SKM-1 treated with dmso at 0.1 percent for 144 hours (cell line): ENCODE data around the gene FKBP5.
"Not testable (repeated sequence)": the region's sequence is repeated elsewhere in the genome, so short reads cannot be mapped to it uniquely, and the experiment has no call there.

ENCODE experiments used
- DNase-seq: peaks from one replicate; lab custom pipeline; 2025; ENCODE audit not compliant: unreplicated experiment; lab: John Stamatoyannopoulos, UW

The FKBP5 gene

DNA sequence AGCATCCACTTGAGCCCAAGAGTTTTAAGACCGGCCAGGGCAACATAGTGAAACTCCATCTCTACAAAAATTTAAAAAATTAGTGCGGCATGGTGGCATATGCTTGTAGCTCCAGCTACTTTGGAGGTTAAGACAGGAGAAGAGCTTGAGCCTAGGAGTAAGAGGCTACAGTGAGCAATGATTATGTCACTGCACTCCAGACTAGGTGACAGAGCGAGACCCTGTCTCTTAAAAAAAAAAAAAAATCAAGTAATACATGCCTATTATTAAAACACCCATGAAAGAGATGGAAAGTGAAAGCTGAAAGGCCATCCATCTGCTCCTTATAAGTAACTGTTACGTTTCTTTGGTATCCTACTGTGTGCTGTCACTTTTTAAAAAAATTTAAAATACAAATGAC is 66.4 kb downstream of the FKBP5 start:
- DNase-seq = no peak

GRCh38 chr6:35620706-35621105 is 68.0 kb downstream of the FKBP5 start:
- no peak for DNase-seq

- no peak for DNase-seq
These were observed 75.0 kb downstream of the FKBP5 start for GRCh38 chr6:35613762-35614161.

DNA sequence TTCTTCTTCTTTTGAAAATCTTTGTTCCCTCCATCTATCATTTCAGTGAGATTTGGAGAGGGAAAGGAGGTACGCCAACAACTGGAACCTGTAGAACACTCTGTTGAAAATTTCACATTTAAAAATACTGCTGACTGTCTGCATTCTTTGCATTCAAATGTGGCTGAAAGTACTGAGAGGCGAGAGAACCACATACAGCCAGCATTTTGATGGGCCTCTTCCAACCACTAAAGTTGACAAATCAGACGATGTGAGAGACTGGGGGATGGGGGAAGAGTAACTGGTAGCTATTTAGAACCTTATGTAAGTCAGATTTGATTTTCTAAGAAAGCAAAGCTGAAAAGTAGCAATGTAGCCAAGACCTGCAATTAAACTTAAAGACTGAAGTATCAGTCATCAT is 77.5 kb downstream of the FKBP5 start:
- no peak for DNase-seq

- DNase-seq = no peak
These were observed 77.9 kb downstream of the FKBP5 start for GRCh38 chr6:35610830-35611229.

GRCh38 chr6:35609588-35609987 is 79.1 kb downstream of the FKBP5 start:
- no peak for DNase-seq

GRCh38 chr6:35607517-35608233 is 81.0 kb downstream of the FKBP5 start:
- DNase-seq = no peak

DNA sequence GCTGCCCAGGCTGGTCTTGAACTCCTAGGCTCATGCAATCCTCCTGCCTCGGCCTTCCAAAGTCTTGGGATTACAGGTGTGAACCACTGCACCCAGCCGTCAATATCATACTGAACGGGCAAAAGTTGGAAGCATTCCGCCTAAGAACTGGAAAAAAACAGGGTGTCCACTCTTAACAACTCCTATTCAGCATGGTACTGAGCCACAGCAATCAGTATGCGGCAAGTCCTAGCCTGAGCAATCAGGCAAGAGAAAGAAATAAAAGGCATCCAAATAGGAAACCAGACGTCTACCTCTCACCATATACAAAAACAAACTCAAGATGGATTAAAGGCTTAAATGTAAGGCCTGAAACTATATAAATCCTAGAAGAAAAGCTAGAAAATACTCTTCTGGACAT is 83.1 kb downstream of the FKBP5 start:
- DNase-seq = no peak

- no peak for DNase-seq
These were observed 85.2 kb downstream of the FKBP5 start for GRCh38 chr6:35603326-35604202.

- DNase-seq = peak; percentile 13
These were observed 86.4 kb downstream of the FKBP5 start for GRCh38 chr6:35602133-35602946.

GRCh38 chr6:35601331-35602132 is 87.2 kb downstream of the FKBP5 start:
- DNase-seq = peak; percentile 64

DNA sequence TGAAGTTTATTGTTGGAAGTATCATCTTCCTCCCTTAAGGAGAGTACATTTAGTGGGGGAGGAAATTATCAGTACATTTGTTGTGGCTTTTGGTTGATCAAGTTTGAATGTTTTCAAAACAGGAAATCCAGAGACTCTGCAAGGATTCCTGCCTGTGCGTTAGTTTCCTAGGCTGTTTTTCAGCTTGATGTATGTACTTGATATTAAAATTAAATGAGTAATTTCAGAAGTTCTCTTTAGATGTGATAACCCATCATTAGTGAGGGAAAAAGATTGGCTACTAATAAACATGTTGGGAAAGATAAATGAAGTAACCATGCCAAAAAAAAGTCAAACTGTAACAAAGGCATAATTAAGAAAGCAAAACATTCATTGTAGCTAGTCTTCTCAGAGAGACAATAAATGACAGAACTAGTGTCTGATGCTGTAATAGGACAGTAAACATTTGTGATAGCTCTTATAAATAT is 88.0 kb downstream of the FKBP5 start:
- DNase-seq = no peak

DNA sequence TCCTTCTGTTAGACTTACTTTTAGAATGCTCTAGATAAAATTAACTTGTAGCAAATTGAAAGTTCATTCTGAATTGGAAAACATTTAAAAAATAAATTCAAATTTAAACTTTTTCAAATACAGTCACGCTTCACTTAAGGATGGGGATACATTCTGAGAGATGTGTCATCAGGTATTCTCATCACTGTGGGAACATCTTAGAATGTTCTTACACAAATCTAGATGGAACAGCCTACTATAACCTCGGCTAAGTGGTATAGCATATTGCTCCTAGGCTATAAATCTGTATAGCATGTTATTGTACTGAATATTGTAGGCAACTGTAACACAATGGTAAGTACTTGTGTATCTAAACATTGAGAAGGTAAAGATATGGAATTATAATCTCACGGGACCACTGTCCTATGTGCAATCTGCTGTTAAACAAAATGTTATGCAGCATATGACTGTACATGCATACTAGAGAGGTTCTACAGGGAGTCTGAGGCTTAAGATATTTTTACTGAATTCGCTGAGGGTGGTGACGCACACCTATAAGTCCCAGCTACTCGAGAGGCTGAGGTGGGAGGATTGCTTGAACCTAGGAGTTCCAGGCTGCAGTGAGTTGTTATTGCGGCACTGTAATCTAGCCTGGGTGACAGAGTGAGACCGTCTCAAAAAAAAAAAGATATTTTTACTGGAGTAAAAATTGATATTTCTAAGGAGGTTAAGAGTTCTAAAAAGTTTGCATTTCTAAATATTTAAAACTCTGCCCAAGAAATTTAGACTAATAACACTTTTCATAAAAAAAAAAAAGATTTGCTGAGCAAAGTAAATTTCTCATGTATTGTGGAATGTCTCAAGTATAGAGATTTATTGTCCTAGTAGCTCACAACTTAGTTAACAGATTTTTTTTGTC is 88.7 kb downstream of the FKBP5 start:
- DNase-seq = no peak

DNA sequence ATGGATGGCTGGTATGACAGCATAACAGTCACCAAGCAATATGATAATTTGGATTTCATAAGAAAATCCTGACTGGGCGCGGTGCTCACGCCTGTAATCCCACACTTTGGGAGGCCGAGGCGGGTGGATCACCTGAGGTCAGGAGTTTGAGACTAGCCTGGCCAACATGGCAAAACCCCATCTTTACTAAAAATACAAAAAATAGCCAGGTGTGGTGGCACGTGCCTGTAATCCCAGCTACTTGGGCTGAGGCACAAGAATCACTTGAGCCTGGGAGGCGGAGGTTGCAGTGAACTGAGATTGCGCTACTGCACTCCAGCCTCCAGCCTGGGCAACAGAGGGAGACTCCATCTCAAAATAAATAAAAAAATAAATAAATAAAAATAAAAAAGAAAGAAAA is 90.1 kb downstream of the FKBP5 start:
- DNase-seq = not testable (repeated sequence)

GRCh38 chr6:35596448-35597442 is 92.0 kb downstream of the FKBP5 start:
- no peak for DNase-seq

GRCh38 chr6:35594503-35595186 is 94.1 kb downstream of the FKBP5 start:
- no peak for DNase-seq

GRCh38 chr6:35592178-35592577 is 96.5 kb downstream of the FKBP5 start:
- no peak for DNase-seq

GRCh38 chr6:35590622-35591066 is 98.1 kb downstream of the FKBP5 start:
- no peak for DNase-seq
